ENCODE data around the gene CDH22.

CDH22 gene

GRCh38 chr20:46128310-46129151 lies 179.8 kb downstream of the CDH22 start:
- Histone ChIP-seq H3K4me2 (ENCODE audit: low read length) (no peak overlapping the region), H3K4me3 (ENCODE audit: low read length) (no peak overlapping the region), H3K27ac (ENCODE audit: low read length) (peak overlapping the region; percentile 59), H3K79me2 (ENCODE audit: low read length) (peaks cover 26% of the 10 kb centered on the region), H4K20me1 (ENCODE audit: insufficient read depth, low read length) (peaks cover 78% of the 10 kb centered on the region), H2AFZ (ENCODE audit: low read depth, low read length) (no peak overlapping the region), H3K9ac (ENCODE audit: low read length) (no peak overlapping the region), H3K36me3 (replicated peaks; ENCODE audit: low read depth, low read length) (peaks cover 51% of the 10 kb centered on the region), H3K4me1 (ENCODE audit: low read length) (peaks cover 72% of the 10 kb centered on the region), H3K9me3 (ENCODE audit: insufficient read depth, low read length) (no peaks in the 10 kb centered on the region), H3K27me3 (ENCODE audit: low read depth, low read length) (0 out of 2 replicates have a peak, but pooled peaks cover 3% of the 10 kb centered on the region)
- TF ChIP-seq EZH2phosphoT487 (IDR thresholded peaks at IDR 0.05; ENCODE audit: low read depth) (no peak), CTCF (IDR thresholded peaks at IDR 0.05; ENCODE audit: low read depth, low read length) (peak; percentile 91)

- Histone ChIP-seq H3K4me2 (ENCODE audit: low read length) (no peak overlapping the region), H3K4me1 (ENCODE audit: low read length) (peaks cover 77% of the 10 kb centered on the region), H4K20me1 (ENCODE audit: insufficient read depth, low read length) (peaks cover 85% of the 10 kb centered on the region), H3K4me3 (ENCODE audit: low read length) (no peak overlapping the region), H3K27ac (ENCODE audit: low read length) (peak overlapping the region; percentile 59; the same call in 1 of the 2 replicates), H3K79me2 (ENCODE audit: low read length) (peaks cover 37% of the 10 kb centered on the region), H3K27me3 (ENCODE audit: low read depth, low read length) (no peaks in the 10 kb centered on the region), H2AFZ (ENCODE audit: low read depth, low read length) (no peak overlapping the region), H3K9ac (ENCODE audit: low read length) (no peak overlapping the region), H3K9me3 (ENCODE audit: insufficient read depth, low read length) (no peaks in the 10 kb centered on the region), H3K36me3 (replicated peaks; ENCODE audit: low read depth, low read length) (peaks cover 61% of the 10 kb centered on the region)
- TF ChIP-seq CTCF (IDR thresholded peaks at IDR 0.05; ENCODE audit: low read depth, low read length) = no peak
- no peak for TF ChIP-seq EZH2phosphoT487 (IDR thresholded peaks at IDR 0.05; ENCODE audit: low read depth)
These were observed 180.8 kb downstream of the CDH22 start for GRCh38 chr20:46127396-46128010.

- Histone ChIP-seq H3K27ac (ENCODE audit: low read length) (peak overlapping the region; percentile 26), H3K36me3 (replicated peaks; ENCODE audit: low read depth, low read length) (peaks cover 71% of the 10 kb centered on the region), H3K9ac (ENCODE audit: low read length) (no peak overlapping the region), H3K27me3 (ENCODE audit: low read depth, low read length) (no peaks in the 10 kb centered on the region), H3K79me2 (ENCODE audit: low read length) (peaks cover 46% of the 10 kb centered on the region), H2AFZ (ENCODE audit: low read depth, low read length) (no peak overlapping the region), H3K4me3 (ENCODE audit: low read length) (no peak overlapping the region), H3K9me3 (ENCODE audit: insufficient read depth, low read length) (no peaks in the 10 kb centered on the region), H3K4me2 (ENCODE audit: low read length) (no peak overlapping the region), H4K20me1 (ENCODE audit: insufficient read depth, low read length) (peaks cover 89% of the 10 kb centered on the region), H3K4me1 (ENCODE audit: low read length) (peaks cover 83% of the 10 kb centered on the region)
- TF ChIP-seq CTCF (IDR thresholded peaks at IDR 0.05; ENCODE audit: low read depth, low read length) = no peak
- no peak for TF ChIP-seq EZH2phosphoT487 (IDR thresholded peaks at IDR 0.05; ENCODE audit: low read depth)
These were observed 181.8 kb downstream of the CDH22 start for GRCh38 chr20:46126440-46127056.
